ENCODE measurements around the gene SH2B2. TPM values are rescaled to one million over a fixed set of nuclear protein-coding genes. Genes with fewer than 3 reads are reported as not detected.

Gene SH2B2
- total RNA-seq, 4 donors from 2014 or later, result 32.7 to 62.0 (median 43.5) TPM

GRCh38 chr7:102295346-102296178 is 8.9 kb downstream of the SH2B2 start:
- in situ Hi-C loops (cut with MboI; ENCODE audit: low sequenced_read_pairs in 4 of 4) (no loop called here), intact Hi-C loops (cut with DNase I; ENCODE audit: low total_unique reads) (no loop called here)
- no peaks in the 10 kb centered on the region for H3K36me3 ChIP-seq
- peak overlapping the region in 1 of 4 donors; percentile 7 for H3K4me3 ChIP-seq
- TF ChIP-seq POLR2A (IDR thresholded peaks at IDR 0.05) (no peak), CTCF (IDR thresholded peaks at IDR 0.05 in 4 of 5, conservative IDR thresholded peaks at IDR 0.05 in 1 of 5) (no peak)
- peak overlapping the region; percentile 81 to 87 (median 84) for H3K27ac ChIP-seq
- H3K9me3 ChIP-seq, result no peaks in the 10 kb centered on the region
- H3K4me1 ChIP-seq, result peaks cover 40 to 44% of the 10 kb centered on the region in 2 donors
- H3K27me3 ChIP-seq, result no peaks in the 10 kb centered on the region
- peak; percentile 10 to 40 for ATAC-seq
- DNase-seq, result peak in 1 of 2 donors; percentile 63

- ATAC-seq (peak; percentile 75 to 80), DNase-seq (peak; percentile 23 to 41)
- H3K27me3 ChIP-seq, result no peaks in the 10 kb centered on the region
- TF ChIP-seq CTCF (IDR thresholded peaks at IDR 0.05 in 4 of 5, conservative IDR thresholded peaks at IDR 0.05 in 1 of 5), result no peak
- peaks cover 40 to 42% of the 10 kb centered on the region in 2 donors for H3K4me1 ChIP-seq
- H3K27ac ChIP-seq, result peak overlapping the region; percentile 81 to 87 (median 84)
- peak overlapping the region in 1 of 4 donors; percentile 7 for H3K4me3 ChIP-seq
- intact Hi-C loops (cut with DNase I; ENCODE audit: low total_unique reads), result no loop called here
- in situ Hi-C loops (cut with MboI; ENCODE audit: low sequenced_read_pairs in 4 of 4), result no loop called here
- H3K36me3 ChIP-seq, result no peaks in the 10 kb centered on the region
- H3K9me3 ChIP-seq, result no peaks in the 10 kb centered on the region
Measured at GRCh38 chr7:102296179-102296438, 9.4 kb downstream of the SH2B2 start.

GRCh38 chr7:102296514-102296913 is 9.8 kb downstream of the SH2B2 start:
- in situ Hi-C loops (cut with MboI; ENCODE audit: low sequenced_read_pairs in 4 of 4) (no loop called here), intact Hi-C loops (cut with DNase I; ENCODE audit: low total_unique reads) (no loop called here)
- Histone ChIP-seq H3K4me3 (peak overlapping the region in 1 of 4 donors; percentile 7), H3K4me1 (peaks cover 41 to 42% of the 10 kb centered on the region in 2 donors), H3K27me3 (no peaks in the 10 kb centered on the region), H3K27ac (peak overlapping the region; percentile 81 to 87 (median 84)), H3K36me3 (no peaks in the 10 kb centered on the region), H3K9me3 (no peaks in the 10 kb centered on the region)
- TF ChIP-seq CTCF (IDR thresholded peaks at IDR 0.05 in 4 of 5, conservative IDR thresholded peaks at IDR 0.05 in 1 of 5) (no peak), POLR2A (IDR thresholded peaks at IDR 0.05) (no peak)
- DNase-seq (no peak), ATAC-seq (no peak)

- intact Hi-C loops (cut with DNase I; ENCODE audit: low total_unique reads), result no loop called here
- Histone ChIP-seq H3K4me3 (no peak overlapping the region), H3K27ac (peak overlapping the region; percentile 81 to 87 (median 84)), H3K9me3 (no peaks in the 10 kb centered on the region), H3K27me3 (no peaks in the 10 kb centered on the region), H3K36me3 (no peaks in the 10 kb centered on the region), H3K4me1 (peaks cover 50 to 54% of the 10 kb centered on the region in 2 donors)
- in situ Hi-C loops (cut with MboI; ENCODE audit: low sequenced_read_pairs in 4 of 4), result no loop called here
- no peak for TF ChIP-seq CTCF (IDR thresholded peaks at IDR 0.05 in 4 of 5, conservative IDR thresholded peaks at IDR 0.05 in 1 of 5)
- TF ChIP-seq POLR2A (IDR thresholded peaks at IDR 0.05), result no peak
- peak in 1 of 2 donors; percentile 72 for DNase-seq
- peak; percentile 21 to 53 for ATAC-seq
Measured at GRCh38 chr7:102297487-102298218, 11.0 kb downstream of the SH2B2 start.

Measured in gastrocnemius medialis (tissue), 4 donors.